ENCODE measurements around the gene TEC.

DNA sequence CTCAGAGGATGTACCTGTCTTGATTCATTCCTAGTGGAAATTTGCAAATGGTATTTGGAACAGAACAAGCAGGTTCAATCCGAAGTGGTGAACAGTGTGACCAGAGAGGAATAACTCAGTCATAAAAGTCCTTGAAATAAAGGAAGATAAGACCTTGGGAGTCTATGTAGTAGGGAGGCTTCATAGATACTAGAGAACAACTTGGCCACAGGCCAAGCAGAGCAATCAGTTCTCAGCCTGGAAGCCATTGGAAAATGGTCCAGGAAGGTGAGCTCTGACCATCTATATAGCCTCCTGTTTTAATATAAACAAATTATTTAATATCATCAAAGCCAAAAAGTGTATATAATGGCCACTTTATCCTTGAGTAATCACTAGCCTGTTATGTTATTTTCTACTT lies 146.9 kb downstream of the TEC start:
- TF ChIP-seq, protein P1, sequence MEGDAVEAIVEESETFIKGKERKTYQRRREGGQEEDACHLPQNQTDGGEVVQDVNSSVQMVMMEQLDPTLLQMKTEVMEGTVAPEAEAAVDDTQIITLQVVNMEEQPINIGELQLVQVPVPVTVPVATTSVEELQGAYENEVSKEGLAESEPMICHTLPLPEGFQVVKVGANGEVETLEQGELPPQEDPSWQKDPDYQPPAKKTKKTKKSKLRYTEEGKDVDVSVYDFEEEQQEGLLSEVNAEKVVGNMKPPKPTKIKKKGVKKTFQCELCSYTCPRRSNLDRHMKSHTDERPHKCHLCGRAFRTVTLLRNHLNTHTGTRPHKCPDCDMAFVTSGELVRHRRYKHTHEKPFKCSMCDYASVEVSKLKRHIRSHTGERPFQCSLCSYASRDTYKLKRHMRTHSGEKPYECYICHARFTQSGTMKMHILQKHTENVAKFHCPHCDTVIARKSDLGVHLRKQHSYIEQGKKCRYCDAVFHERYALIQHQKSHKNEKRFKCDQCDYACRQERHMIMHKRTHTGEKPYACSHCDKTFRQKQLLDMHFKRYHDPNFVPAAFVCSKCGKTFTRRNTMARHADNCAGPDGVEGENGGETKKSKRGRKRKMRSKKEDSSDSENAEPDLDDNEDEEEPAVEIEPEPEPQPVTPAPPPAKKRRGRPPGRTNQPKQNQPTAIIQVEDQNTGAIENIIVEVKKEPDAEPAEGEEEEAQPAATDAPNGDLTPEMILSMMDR (IDR thresholded peaks at IDR 0.05), result no peak
- TF ChIP-seq POLR2A (IDR thresholded peaks at IDR 0.05), result no peak
